ENCODE data around the gene BCR.
"Not testable (repeated sequence)": the region's sequence is repeated elsewhere in the genome, so short reads cannot be mapped to it uniquely, and the experiment has no call there.

Gene BCR

GRCh38 chr22:23325183-23325582 is 144.9 kb downstream of the BCR start:
- TF ChIP-seq CTCF (IDR thresholded peaks at IDR 0.05; ENCODE audit: extremely low read depth, missing control alignments): no peak
- peak; percentile 8 for DNase-seq (ENCODE audit: low spot score)

DNA sequence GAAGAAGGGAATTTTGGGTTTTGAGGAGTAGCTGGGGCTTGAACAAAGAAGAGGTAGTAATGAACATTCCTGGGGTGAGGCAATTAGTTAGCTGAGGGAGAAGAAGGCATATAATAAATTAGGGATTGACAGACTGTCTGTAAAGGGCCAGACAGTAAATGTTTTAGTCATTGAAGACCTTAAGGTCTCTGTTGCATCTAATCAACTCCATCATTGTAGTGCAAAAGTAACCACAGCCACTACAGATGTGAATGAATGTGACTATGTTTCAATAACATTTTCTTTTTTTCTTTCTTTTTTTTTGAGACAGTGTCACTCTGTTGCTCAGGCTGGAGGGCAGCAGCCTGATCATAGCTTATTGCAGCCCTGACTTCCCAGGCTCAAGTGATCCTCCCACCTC is 153.5 kb downstream of the BCR start:
- not testable (repeated sequence) for DNase-seq (ENCODE audit: low spot score)

GRCh38 chr22:23337672-23338071 is 157.4 kb downstream of the BCR start:
- not testable (repeated sequence) for DNase-seq (ENCODE audit: low spot score)

- not testable (repeated sequence) for DNase-seq (ENCODE audit: low spot score)
These were observed 161.8 kb downstream of the BCR start for GRCh38 chr22:23341942-23342695.

GRCh38 chr22:23351321-23351720 is 171.0 kb downstream of the BCR start:
- TF ChIP-seq CTCF (IDR thresholded peaks at IDR 0.05; ENCODE audit: extremely low read depth, missing control alignments): no peak
- no peak for DNase-seq (ENCODE audit: low spot score)

GRCh38 chr22:23353004-23353403 is 172.7 kb downstream of the BCR start:
- no peak for TF ChIP-seq CTCF (IDR thresholded peaks at IDR 0.05; ENCODE audit: extremely low read depth, missing control alignments)
- DNase-seq (ENCODE audit: low spot score): no peak

GRCh38 chr22:23353696-23354095 is 173.4 kb downstream of the BCR start:
- DNase-seq (ENCODE audit: low spot score): no peak

GRCh38 chr22:23356094-23356493 is 175.8 kb downstream of the BCR start:
- no peak for TF ChIP-seq CTCF (IDR thresholded peaks at IDR 0.05; ENCODE audit: extremely low read depth, missing control alignments)
- no peak for DNase-seq (ENCODE audit: low spot score)

More at GRCh38 chr22:23353696-23354095, 173.4 kb downstream of the BCR start:
- no peak for TF ChIP-seq CTCF (IDR thresholded peaks at IDR 0.05; ENCODE audit: extremely low read depth, missing control alignments)

- no peak for TF ChIP-seq CTCF (IDR thresholded peaks at IDR 0.05; ENCODE audit: extremely low read depth, missing control alignments)
- DNase-seq (ENCODE audit: low spot score): no peak
These were observed 176.7 kb downstream of the BCR start for GRCh38 chr22:23357053-23357452.

Measured in GM20000 (cell line).